LNCAP (cell line): ENCODE results near the gene NTN1.

Experiments used
- TF ChIP-seq, protein P1 (sequence below): fragments of 450-650 bp; IDR thresholded peaks from 2 replicates; pipeline ENCODE4 v1.5.1; 2017; ENCODE audit warnings: mild to moderate bottlenecking

NTN1 gene

GRCh38 chr17:9035249-9035648 lies 13.9 kb downstream of the NTN1 start:
- TF ChIP-seq, protein P1, sequence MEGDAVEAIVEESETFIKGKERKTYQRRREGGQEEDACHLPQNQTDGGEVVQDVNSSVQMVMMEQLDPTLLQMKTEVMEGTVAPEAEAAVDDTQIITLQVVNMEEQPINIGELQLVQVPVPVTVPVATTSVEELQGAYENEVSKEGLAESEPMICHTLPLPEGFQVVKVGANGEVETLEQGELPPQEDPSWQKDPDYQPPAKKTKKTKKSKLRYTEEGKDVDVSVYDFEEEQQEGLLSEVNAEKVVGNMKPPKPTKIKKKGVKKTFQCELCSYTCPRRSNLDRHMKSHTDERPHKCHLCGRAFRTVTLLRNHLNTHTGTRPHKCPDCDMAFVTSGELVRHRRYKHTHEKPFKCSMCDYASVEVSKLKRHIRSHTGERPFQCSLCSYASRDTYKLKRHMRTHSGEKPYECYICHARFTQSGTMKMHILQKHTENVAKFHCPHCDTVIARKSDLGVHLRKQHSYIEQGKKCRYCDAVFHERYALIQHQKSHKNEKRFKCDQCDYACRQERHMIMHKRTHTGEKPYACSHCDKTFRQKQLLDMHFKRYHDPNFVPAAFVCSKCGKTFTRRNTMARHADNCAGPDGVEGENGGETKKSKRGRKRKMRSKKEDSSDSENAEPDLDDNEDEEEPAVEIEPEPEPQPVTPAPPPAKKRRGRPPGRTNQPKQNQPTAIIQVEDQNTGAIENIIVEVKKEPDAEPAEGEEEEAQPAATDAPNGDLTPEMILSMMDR, result no peak

GRCh38 chr17:9036336-9036735 lies 15.0 kb downstream of the NTN1 start:
- TF ChIP-seq, protein P1, result no peak

DNA sequence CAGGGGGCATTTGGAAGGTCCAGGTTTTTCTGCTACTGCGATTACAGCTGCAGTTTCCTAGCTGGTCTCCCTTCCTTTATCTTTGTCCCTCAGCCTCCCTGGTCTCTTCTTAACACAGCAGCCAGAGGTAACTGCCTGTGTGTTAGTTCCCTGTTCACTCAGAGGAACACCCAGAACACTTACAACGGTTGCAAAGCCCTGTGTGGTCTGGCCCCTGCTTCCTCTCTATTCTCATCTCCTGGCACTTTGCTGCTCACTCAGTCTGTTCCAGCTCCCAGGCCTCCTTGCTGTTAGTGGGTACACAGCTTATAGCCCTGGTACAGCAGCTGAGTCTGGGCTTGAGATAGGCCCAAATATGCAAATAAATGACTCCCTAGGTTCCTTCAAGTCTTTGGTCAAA lies 16.4 kb downstream of the NTN1 start:
- TF ChIP-seq, protein P1, result no peak

GRCh38 chr17:9038380-9038779 lies 17.1 kb downstream of the NTN1 start:
- TF ChIP-seq, protein P1, result no peak

DNA sequence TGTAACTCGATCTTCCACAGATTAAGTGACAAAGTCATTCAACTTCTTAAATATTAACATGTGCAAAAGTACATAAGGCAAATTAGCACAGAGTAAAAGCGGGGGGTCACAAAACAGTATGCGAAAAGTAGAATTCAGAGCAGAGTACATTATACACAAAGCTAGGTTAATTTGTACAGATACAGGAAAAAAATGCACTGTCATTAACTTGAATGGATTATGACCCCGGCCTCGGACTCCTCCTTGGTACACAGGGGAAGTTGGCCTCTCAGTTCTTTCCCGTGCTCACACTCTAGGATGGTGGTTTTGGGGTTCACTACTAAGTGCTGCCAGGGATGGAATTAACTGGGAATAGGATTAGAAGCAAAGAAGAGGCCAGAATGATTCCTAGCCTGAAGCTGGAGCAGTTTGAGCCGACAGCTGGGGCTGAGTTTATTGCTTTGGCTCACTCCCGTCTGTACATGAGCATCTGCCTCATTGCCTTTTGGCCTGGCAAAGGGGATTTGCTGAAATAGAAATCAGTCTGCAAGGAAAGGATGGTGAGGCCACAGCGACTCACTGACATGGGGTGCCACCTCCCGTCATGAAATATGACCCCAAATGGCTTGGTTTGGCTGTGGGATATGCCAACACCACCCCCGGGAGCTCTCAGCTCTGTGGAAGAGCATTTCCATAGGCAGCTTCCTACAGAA lies 23.6 kb downstream of the NTN1 start:
- TF ChIP-seq, protein P1, result no peak

GRCh38 chr17:9050801-9051401 lies 29.6 kb downstream of the NTN1 start:
- TF ChIP-seq, protein P1, result no peak

GRCh38 chr17:9051561-9051960 lies 30.3 kb downstream of the NTN1 start:
- TF ChIP-seq, protein P1, result no peak
